H9 (cell line): Measurements from ENCODE around the gene SPATA2L. TPM values are rescaled to one million over a fixed set of nuclear protein-coding genes. Genes with fewer than 3 reads are reported as not detected.

Experiments
- DNase-seq: peaks from one replicate; pipeline ENCODE4 v3.0.0-alpha.2; 2017
- H2AFZ ChIP-seq: one replicate; pipeline ENCODE4 v1.6.1; 2013; ENCODE audit warnings: mild to moderate bottlenecking, low read length, control low read depth, moderate library complexity
- H2AK5ac ChIP-seq: 2 replicates; pipeline ENCODE4 v1.6.1; 2013; ENCODE audit warnings: low read length, control low read depth, mixed read lengths; ENCODE audit not compliant: insufficient read length
- H2BK120ac ChIP-seq: one replicate; pipeline ENCODE4 v1.6.1; 2013; ENCODE audit warnings: low read depth, mild to moderate bottlenecking, low read length, control low read depth, inconsistent platforms; ENCODE audit not compliant: poor library complexity, severe bottlenecking
- H2BK12ac ChIP-seq: 2 replicates; pipeline ENCODE4 v1.6.1; 2013; ENCODE audit warnings: low read length, control low read depth, mixed read lengths, low read depth; ENCODE audit not compliant: insufficient read length
- H2BK15ac ChIP-seq: 2 replicates; pipeline ENCODE4 v1.6.1; 2013; ENCODE audit warnings: low read depth, low read length, control low read depth
- H2BK20ac ChIP-seq: one replicate; pipeline ENCODE4 v1.6.1; 2013; ENCODE audit warnings: low read depth, mild to moderate bottlenecking, low read length, control low read depth, inconsistent platforms; ENCODE audit not compliant: poor library complexity, severe bottlenecking
- H2BK5ac ChIP-seq: 2 replicates; pipeline ENCODE4 v1.6.1; 2013; ENCODE audit warnings: low read length, control low read depth, mixed read lengths; ENCODE audit not compliant: insufficient read length
- H3K14ac ChIP-seq: 2 replicates; pipeline ENCODE4 v1.6.1; 2013; ENCODE audit warnings: low read length, control low read depth; ENCODE audit not compliant: insufficient read depth
- H3K18ac ChIP-seq: 2 replicates; pipeline ENCODE4 v1.6.1; 2013; ENCODE audit warnings: low read depth, mild to moderate bottlenecking, mixed read lengths, low read length, control low read depth; ENCODE audit not compliant: insufficient read length
- H3K23ac ChIP-seq: 2 replicates; pipeline ENCODE4 v1.6.1; 2013; ENCODE audit warnings: low read length, control low read depth, mixed read lengths, low read depth; ENCODE audit not compliant: insufficient read length
- H3K23me2 ChIP-seq: 2 replicates; pipeline ENCODE4 v1.6.1; 2013; ENCODE audit warnings: low read depth, mild to moderate bottlenecking, mixed read lengths, low read length, control low read depth; ENCODE audit not compliant: insufficient read length, poor library complexity, severe bottlenecking
- H3K27ac ChIP-seq: 2 replicates; pipeline ENCODE4 v1.5.1; 2013; ENCODE audit warnings: low read length, control low read depth, mixed read lengths, low read depth; ENCODE audit not compliant: insufficient read length
- H3K27me3 ChIP-seq: 2 replicates; pipeline ENCODE4 v1.6.1; 2013; ENCODE audit warnings: low read length, control low read depth, inconsistent platforms; ENCODE audit not compliant: insufficient read depth
- H3K4ac ChIP-seq: 2 replicates; pipeline ENCODE4 v1.6.1; 2013; ENCODE audit warnings: low read depth, mild to moderate bottlenecking, control low read depth, inconsistent platforms, low read length, moderate library complexity
- H3K4me1 ChIP-seq: 2 replicates; pipeline ENCODE4 v1.6.1; 2013; ENCODE audit warnings: low read length, control low read depth, inconsistent platforms; ENCODE audit not compliant: insufficient read depth
- H3K4me2 ChIP-seq: 2 replicates; pipeline ENCODE4 v1.6.1; 2013; ENCODE audit warnings: low read length, control low read depth, mixed read lengths; ENCODE audit not compliant: insufficient read length, insufficient read depth
- H3K56ac ChIP-seq: 2 replicates; pipeline ENCODE4 v1.6.1; 2013; ENCODE audit warnings: low read depth, mild to moderate bottlenecking, mixed read lengths, low read length, control low read depth; ENCODE audit not compliant: insufficient read length
- H3K79me1 ChIP-seq: 2 replicates; pipeline ENCODE4 v1.6.1; 2013; ENCODE audit warnings: low read depth, mild to moderate bottlenecking, moderate library complexity, low read length, control low read depth, inconsistent platforms; ENCODE audit not compliant: insufficient read depth, poor library complexity, severe bottlenecking
- H3K79me2 ChIP-seq: 2 replicates; pipeline ENCODE4 v1.6.1; 2013; ENCODE audit warnings: low read length, control low read depth, inconsistent platforms; ENCODE audit not compliant: insufficient read depth
- H3K9ac ChIP-seq: 2 replicates; pipeline ENCODE4 v1.6.1; 2013; ENCODE audit warnings: low read length, control low read depth, mixed read lengths; ENCODE audit not compliant: insufficient read length; ENCODE audit errors: extremely low read depth
- H3K9me3 ChIP-seq: one replicate; pipeline ENCODE4 v1.6.1; 2013; ENCODE audit warnings: low read depth, low read length, inconsistent platforms; ENCODE audit not compliant: control insufficient read depth
- H3T11ph ChIP-seq: one replicate; pipeline ENCODE4 v1.6.1; 2013; ENCODE audit warnings: mild to moderate bottlenecking, low read length, control low read depth, inconsistent platforms
- H4K20me1 ChIP-seq: one replicate; pipeline ENCODE4 v1.6.1; 2013; ENCODE audit not compliant: control insufficient read depth, insufficient read length, insufficient read depth
- H4K5ac ChIP-seq: 2 replicates; pipeline ENCODE4 v1.6.1; 2013; ENCODE audit warnings: low read depth, mild to moderate bottlenecking, mixed read lengths, low read length, control low read depth; ENCODE audit not compliant: insufficient read length
- H4K8ac ChIP-seq: replicated peaks from 2 replicates; pipeline ENCODE4 v1.6.1; 2013; ENCODE audit warnings: low read length, control low read depth, mixed read lengths, low read depth; ENCODE audit not compliant: insufficient read length
- H4K91ac ChIP-seq: 2 replicates; pipeline ENCODE4 v1.6.1; 2013; ENCODE audit warnings: low read depth, mild to moderate bottlenecking, moderate library complexity, mixed read lengths, low read length, control low read depth; ENCODE audit not compliant: insufficient read length
- H3K27ac Mint-ChIP-seq, 3 experiments: 2 replicates in 2 of 3; 3 replicates in 1 of 3; pipeline ENCODE4 v1.8.0; 2020 to 2021; ENCODE audit warnings: mixed read lengths in 3 of 3, mild to moderate bottlenecking in 1 of 3, moderate library complexity in 1 of 3
- H3K27me3 Mint-ChIP-seq: 2 replicates; pipeline ENCODE4 v1.8.0; 2021; ENCODE audit warnings: low read depth, mild to moderate bottlenecking, moderate library complexity, mixed read lengths
- H3K36me3 Mint-ChIP-seq, 3 experiments: 2 replicates in 2 of 3; 3 replicates in 1 of 3; pipeline ENCODE4 v1.8.0; 2020 to 2021; ENCODE audit warnings: low read depth in 3 of 3, mixed read lengths in 3 of 3; ENCODE audit not compliant: insufficient read depth in 1 of 3
- H3K4me1 Mint-ChIP-seq, 2 experiments: 2 replicates each; pipeline ENCODE4 v1.8.0; 2020; ENCODE audit warnings: mixed read lengths in 2 of 2
- H3K4me3 Mint-ChIP-seq, 2 experiments: 2 replicates in 1 of 2; 3 replicates in 1 of 2; pipeline ENCODE4 v1.8.0; 2020 to 2021; ENCODE audit warnings: mild to moderate bottlenecking in 2 of 2, mixed read lengths in 2 of 2, moderate library complexity in 1 of 2
- H3K9me3 Mint-ChIP-seq, 2 experiments: 2 replicates in 1 of 2; 3 replicates in 1 of 2; pipeline ENCODE4 v1.8.0; 2020; ENCODE audit warnings: mild to moderate bottlenecking in 2 of 2, mixed read lengths in 2 of 2, moderate library complexity in 1 of 2
- CTCF ChIP-seq: fragments of 200-600 bp; sonication (generic); conservative IDR thresholded peaks from 3 replicates; pipeline ENCODE4 v1.8.0; 2021; ENCODE audit warnings: antibody characterized with exemption, mild to moderate bottlenecking
- WGBS: extraction: QIAGEN DNeasy Blood & Tissue Kit; methylation state at CpG from one replicate; pipeline ENCODE4 v1.1.7; 2013; ENCODE audit warnings: missing lambda C conversion rate, low lambda C conversion rate, mixed read lengths; ENCODE audit not compliant: insufficient read length; ENCODE audit errors: extremely low coverage; 5-methylcytosine and 5-hydroxymethylcytosine counted together
- total RNA-seq: library from RNA; stranded (reverse); gene quantifications from 2 replicates; pipeline ENCODE4 v1.2.1, GENCODE V29; 2021

Gene SPATA2L
- total RNA-seq, 1 experiment from 2014 or later = 27.1 TPM

- H3K27ac Mint-ChIP-seq = no peak overlapping the region
- Histone ChIP-seq H3K56ac (no peak overlapping the region), H2AFZ (no peak overlapping the region), H2BK12ac (no peak overlapping the region), H3K79me2 (no peaks in the 10 kb centered on the region), H3K23me2 (no peaks in the 10 kb centered on the region), H2AK5ac (no peak overlapping the region), H2BK20ac (no peak overlapping the region), H3K9me3 (no peaks in the 10 kb centered on the region), H3K9ac (no peak overlapping the region), H3K4me2 (no peak overlapping the region), H2BK120ac (no peak overlapping the region), H4K5ac (no peak overlapping the region), H4K8ac (no peak overlapping the region), H2BK15ac (no peak overlapping the region), H3K23ac (no peak overlapping the region), H4K20me1 (no peaks in the 10 kb centered on the region), H3K27me3 (no peaks in the 10 kb centered on the region), H3K4me1 (no peaks in the 10 kb centered on the region), H3K79me1 (no peaks in the 10 kb centered on the region), H3K14ac (no peak overlapping the region), H4K91ac (no peak overlapping the region), H2BK5ac (no peak overlapping the region), H3T11ph (no peak overlapping the region), H3K18ac (no peak overlapping the region), H3K27ac (no peak overlapping the region), H3K4ac (no peak overlapping the region)
- H3K4me3 Mint-ChIP-seq = no peak overlapping the region
- no peaks in the 10 kb centered on the region for H3K9me3 Mint-ChIP-seq
- no peaks in the 10 kb centered on the region for H3K27me3 Mint-ChIP-seq
- WGBS = no CpG with 5 or more reads among the region's 9 CpGs
- no peak for TF ChIP-seq CTCF
- no peaks in the 10 kb centered on the region for H3K4me1 Mint-ChIP-seq
- peaks cover 55 to 97% (median 89%) of the 10 kb centered on the region in 3 experiments; a peak in 6 of 7 replicates for H3K36me3 Mint-ChIP-seq
- no peak for DNase-seq
Measured at GRCh38 chr16:89739383-89739782, 37.9 kb upstream of the SPATA2L start.
